Tibial artery (tissue), 4 donors: ENCODE results near the gene BICRAL.
"Not testable (repeated sequence)": the region's sequence is repeated elsewhere in the genome, so short reads cannot be mapped to it uniquely, and the experiment has no call there.

ENCODE experiments used
- DNase-seq, 2 donors: peaks; one replicate each; pipeline ENCODE4 v3.0.0-alpha.2; 2019
- H3K27ac ChIP-seq, 2 donors: fragments of 200-600 bp; sonication (generic) in 1 of 2; 1 replicate in 1 of 2; 2 replicates in 1 of 2; pipeline ENCODE4 v1.5.1; 2018 to 2019; ENCODE audit warnings: mild to moderate bottlenecking in 1 of 2
- H3K27me3 ChIP-seq, 2 donors: fragments of 200-600 bp; sonication (generic) in 1 of 2; one replicate each; pipeline versions ENCODE4 v1.5.1 to v1.6.0; 2016 to 2019
- H3K36me3 ChIP-seq, 3 donors: fragments of 200-600 bp; sonication (generic) in 2 of 3; one replicate each; pipeline ENCODE4 v1.5.1; 2016 to 2019; ENCODE audit warnings: mild to moderate bottlenecking in 2 of 3
- H3K4me1 ChIP-seq, 4 donors: fragments of 200-600 bp; sonication (generic) in 2 of 4; 1 replicate in 3 of 4; 2 replicates in 1 of 4; pipeline ENCODE4 v1.5.1; 2016 to 2019
- H3K4me3 ChIP-seq, 2 donors: fragments of 200-600 bp; sonication (generic) in 1 of 2; 1 replicate in 1 of 2; 2 replicates in 1 of 2; pipeline ENCODE4 v1.5.1; 2018 to 2019; ENCODE audit warnings: mild to moderate bottlenecking in 2 of 2
- H3K9me3 ChIP-seq, 3 donors: fragments of 200-600 bp; sonication (generic) in 1 of 3; one replicate each; pipeline ENCODE4 v1.5.1; 2016 to 2019
- CTCF ChIP-seq, 2 experiments: fragments of 200-600 bp in 1 of 2; fragments of 450-650 bp in 1 of 2; IDR thresholded peaks; one replicate each; pipeline ENCODE4 v1.5.1; 2017 to 2019; ENCODE audit warnings: antibody characterized with exemption in 2 of 2, mild to moderate bottlenecking in 1 of 2, moderate library complexity in 1 of 2
- intact Hi-C: fragments of 100-400 bp; cut with DNase I; formaldehyde crosslinking; loops from one replicate; pipeline ENCODE4 v1.15.0; 2023; ENCODE audit warnings: low total_unique reads

BICRAL gene

GRCh38 chr6:42781796-42782688, at the start of gene BICRAL:
Gene BICRAL, plus strand, starts transcription at chr6:42782052. Its CDS starts 39,971 bp downstream, at chr6:42822023.
- DNase-seq, result peak; percentile 70 to 82
- Histone ChIP-seq H3K36me3 (no peaks in the 10 kb centered on the region), H3K9me3 (no peaks in the 10 kb centered on the region), H3K4me3 (peak within 1 kb of the TSS; percentile 73 to 85), H3K27me3 (no peaks in the 10 kb centered on the region), H3K4me1 (peaks cover 0 to 34% (median 21%) of the 10 kb centered on the region in 4 donors), H3K27ac (peak within 1 kb of the TSS; percentile 99)
- TF ChIP-seq CTCF (IDR thresholded peaks at IDR 0.05), result no peak
- intact Hi-C loops, result loop anchor here (2.0 kb wide), 1 partner anchor 35 kb away; the partner anchor contains the start of gene TBCC

- H3K9me3 ChIP-seq, H3K36me3 ChIP-seq, H3K27ac ChIP-seq, DNase-seq, H3K4me1 ChIP-seq, intact Hi-C loops, H3K4me3 ChIP-seq: not testable (repeated sequence)
- H3K27me3 ChIP-seq, result peaks cover 0 to 14% of the 10 kb centered on the region in 2 donors
Measured at GRCh38 chr6:42733867-42734481, 47.9 kb upstream of the BICRAL start.

GRCh38 chr6:42735976-42736375, 45.9 kb upstream of the BICRAL start:
- H3K4me3 ChIP-seq, result no peak overlapping the region
- no peaks in the 10 kb centered on the region for H3K4me1 ChIP-seq
- no peak for DNase-seq
- TF ChIP-seq CTCF (IDR thresholded peaks at IDR 0.05), result no peak
- H3K9me3 ChIP-seq, result no peaks in the 10 kb centered on the region
- H3K27ac ChIP-seq, result no peak overlapping the region
- H3K27me3 ChIP-seq, result peaks cover 0 to 14% of the 10 kb centered on the region in 2 donors
- H3K36me3 ChIP-seq, result no peaks in the 10 kb centered on the region
- intact Hi-C loops, result no loop called here

- H3K36me3 ChIP-seq, result no peaks in the 10 kb centered on the region
- no peak overlapping the region for H3K27ac ChIP-seq
- peaks cover 0 to 20% (median 14%) of the 10 kb centered on the region in 4 donors for H3K4me1 ChIP-seq
- peaks cover 0 to 7% of the 10 kb centered on the region in 2 donors for H3K27me3 ChIP-seq
- no peak for TF ChIP-seq CTCF (IDR thresholded peaks at IDR 0.05)
- intact Hi-C loops, result no loop called here
- H3K4me3 ChIP-seq, result no peak overlapping the region
- no peaks in the 10 kb centered on the region for H3K9me3 ChIP-seq
- DNase-seq, result no peak
Measured at GRCh38 chr6:42740725-42741124, 41.1 kb upstream of the BICRAL start.

- DNase-seq, result no peak
- intact Hi-C loops, result no loop called here
- Histone ChIP-seq H3K9me3 (no peaks in the 10 kb centered on the region), H3K27me3 (no peaks in the 10 kb centered on the region), H3K27ac (no peak overlapping the region), H3K36me3 (no peaks in the 10 kb centered on the region), H3K4me1 (peaks cover 0 to 20% (median 14%) of the 10 kb centered on the region in 4 donors), H3K4me3 (no peak overlapping the region)
- no peak for TF ChIP-seq CTCF (IDR thresholded peaks at IDR 0.05)
Measured at GRCh38 chr6:42742116-42742894, 39.5 kb upstream of the BICRAL start.
